H1 (cell line): ENCODE data around the gene SHISAL1. TPM values are rescaled to one million over a fixed set of nuclear protein-coding genes. Genes with fewer than 3 reads are reported as not detected.

Experiments
- CTCF ChIA-PET: fragments of 300-600 bp; sonication (Branson Sonifier 250); formaldehyde crosslinking; loops from one replicate; lab custom pipeline; 2021; ENCODE audit not compliant: partially characterized antibody; lab: Charles Lee
- POLR2A ChIA-PET: fragments of 300-600 bp; sonication (Branson Sonifier 250); formaldehyde crosslinking; loops from one replicate; lab custom pipeline; 2021; ENCODE audit warnings: inconsistent platforms; ENCODE audit not compliant: partially characterized antibody; lab: Charles Lee
- DNase-seq, 2 experiments: peaks; one replicate each; pipeline versions ENCODE4 v3.0.0 to v3.0.0-alpha.2; 2010 to 2022; ENCODE audit warnings: low spot score in 2 of 2, low read depth in 1 of 2, mixed read lengths in 1 of 2
- FAIRE-seq: peaks from 2 replicates; lab custom pipeline; 2011; peaks lifted over from hg19 to GRCh38; lab: Jason Lieb, UNC
- H2AFZ ChIP-seq: 2 replicates; pipeline ENCODE4 v1.8.1; 2012; ENCODE audit warnings: low read length, inconsistent platforms
- H2AK5ac ChIP-seq: 2 replicates; pipeline ENCODE4 v1.6.1; 2013; ENCODE audit warnings: low read depth, low read length
- H2BK120ac ChIP-seq: replicated peaks from 2 replicates; pipeline ENCODE3; 2013; ENCODE audit warnings: low read depth, low read length, inconsistent platforms
- H2BK12ac ChIP-seq: 2 replicates; pipeline ENCODE4 v1.6.1; 2013; ENCODE audit warnings: low read depth, low read length
- H2BK15ac ChIP-seq: 2 replicates; pipeline ENCODE4 v1.6.1; 2013; ENCODE audit warnings: low read length
- H2BK20ac ChIP-seq: 2 replicates; pipeline ENCODE4 v1.6.1; 2013; ENCODE audit warnings: low read length
- H2BK5ac ChIP-seq: 2 replicates; pipeline ENCODE4 v1.6.1; 2013; ENCODE audit warnings: low read depth, low read length
- H3K14ac ChIP-seq: 2 replicates; pipeline ENCODE4 v1.6.1; 2013; ENCODE audit warnings: inconsistent platforms; ENCODE audit not compliant: insufficient read length
- H3K18ac ChIP-seq: 2 replicates; pipeline ENCODE4 v1.6.1; 2013; ENCODE audit warnings: low read length; ENCODE audit errors: extremely low read depth
- H3K23ac ChIP-seq: 2 replicates; pipeline ENCODE4 v1.6.1; 2013; ENCODE audit warnings: inconsistent platforms; ENCODE audit not compliant: insufficient read length
- H3K23me2 ChIP-seq: 2 replicates; pipeline ENCODE4 v1.6.1; 2013; ENCODE audit warnings: low read depth, low read length
- H3K27ac ChIP-seq: 2 replicates; pipeline ENCODE4 v1.6.1; 2011; ENCODE audit warnings: low read depth, low read length, inconsistent platforms
- H3K27me3 ChIP-seq, 4 experiments: replicated peaks in 1 of 4; 1 replicate in 1 of 4; 2 replicates in 3 of 4; pipeline versions ENCODE4 v1.6.1 to v1.8.1; 2011 to 2013; ENCODE audit warnings: low read length in 3 of 4, mild to moderate bottlenecking in 3 of 4, inconsistent platforms in 2 of 4, mixed read lengths in 2 of 4, moderate library complexity in 1 of 4; ENCODE audit not compliant: control insufficient read depth in 3 of 4, insufficient read depth in 3 of 4; ENCODE audit errors: extremely low read depth in 1 of 4
- H3K36me3 ChIP-seq, 4 experiments: 2 replicates each; pipeline versions ENCODE4 v1.6.1 to v1.8.1; 2011 to 2013; ENCODE audit warnings: mild to moderate bottlenecking in 4 of 4, low read length in 3 of 4, moderate library complexity in 2 of 4, control low read depth in 1 of 4, inconsistent platforms in 1 of 4; ENCODE audit not compliant: insufficient read depth in 4 of 4, control insufficient read depth in 2 of 4
- H3K4ac ChIP-seq: replicated peaks from 2 replicates; pipeline ENCODE3; 2013; ENCODE audit warnings: low read length, low read depth, mixed read lengths, inconsistent platforms; ENCODE audit not compliant: insufficient read length
- H3K4me1 ChIP-seq, 4 experiments: replicated peaks in 1 of 4; 1 replicate in 1 of 4; 2 replicates in 3 of 4; pipeline versions ENCODE4 v1.6.1 to v1.8.1; 2011 to 2013; ENCODE audit warnings: low read length in 3 of 4, inconsistent platforms in 2 of 4, mixed read lengths in 1 of 4; ENCODE audit not compliant: insufficient read depth in 4 of 4, control insufficient read depth in 3 of 4
- H3K4me2 ChIP-seq, 2 experiments: 2 replicates each; pipeline versions ENCODE4 v1.6.1 to v1.8.1; 2011 to 2013; ENCODE audit warnings: low read depth in 2 of 2, low read length in 2 of 2, control low read depth in 1 of 2, inconsistent platforms in 1 of 2, mild to moderate bottlenecking in 1 of 2; ENCODE audit not compliant: insufficient read depth in 1 of 2
- H3K4me3 ChIP-seq, 4 experiments: fragments of 200-600, 300-600 bp in 1 of 4; sonication (generic), shearing (Covaris generic), sonication (Bioruptor Twin) in 1 of 4; 2 replicates each; pipeline versions ENCODE4 v1.5.1 to v1.8.1; 2011 to 2016; ENCODE audit warnings: low read length in 4 of 4, low read depth in 3 of 4, control low read depth in 2 of 4, inconsistent platforms in 2 of 4, mild to moderate bottlenecking in 2 of 4, mixed read lengths in 1 of 4, moderate library complexity in 1 of 4; ENCODE audit not compliant: insufficient read depth in 2 of 4; ENCODE audit errors: extremely low read depth in 1 of 4
- H3K56ac ChIP-seq: replicated peaks from 2 replicates; pipeline ENCODE3; 2013; ENCODE audit warnings: low read depth, mild to moderate bottlenecking, mixed read lengths, low read length, inconsistent platforms; ENCODE audit not compliant: insufficient read length
- H3K79me1 ChIP-seq: 2 replicates; pipeline ENCODE4 v1.6.1; 2013; ENCODE audit warnings: low read depth, low read length, control low read depth
- H3K79me2 ChIP-seq, 2 experiments: 2 replicates each; pipeline versions ENCODE4 v1.6.1 to v1.8.1; 2012 to 2013; ENCODE audit warnings: low read length in 2 of 2, mild to moderate bottlenecking in 2 of 2, inconsistent platforms in 1 of 2; ENCODE audit not compliant: insufficient read depth in 2 of 2, control insufficient read depth in 1 of 2
- H3K9ac ChIP-seq, 4 experiments: replicated peaks in 1 of 4; 1 replicate in 1 of 4; 2 replicates in 3 of 4; pipeline versions ENCODE4 v1.6.1 to v1.8.1; 2011 to 2013; ENCODE audit warnings: low read depth in 3 of 4, low read length in 3 of 4, control low read depth in 2 of 4, mild to moderate bottlenecking in 2 of 4, moderate library complexity in 2 of 4, inconsistent platforms in 1 of 4; ENCODE audit errors: extremely low read depth in 1 of 4
- H3K9me3 ChIP-seq, 2 experiments: 2 replicates each; pipeline versions ENCODE4 v1.6.1 to v1.8.1; 2012 to 2013; ENCODE audit warnings: mild to moderate bottlenecking in 2 of 2, moderate library complexity in 2 of 2, control low read depth in 1 of 2, inconsistent platforms in 1 of 2, low read depth in 1 of 2, low read length in 1 of 2, mixed read lengths in 1 of 2; ENCODE audit not compliant: insufficient read depth in 2 of 2
- H4K20me1 ChIP-seq, 2 experiments: replicated peaks in 1 of 2; 2 replicates each; pipeline versions ENCODE3 to v1.8.1; 2011 to 2013; ENCODE audit warnings: inconsistent platforms in 2 of 2, low read length in 2 of 2, mild to moderate bottlenecking in 1 of 2; ENCODE audit not compliant: insufficient read depth in 2 of 2, control insufficient read depth in 1 of 2
- H4K5ac ChIP-seq: 2 replicates; pipeline ENCODE4 v1.6.1; 2013; ENCODE audit warnings: low read length, low read depth, mixed read lengths, inconsistent platforms; ENCODE audit not compliant: insufficient read length
- H4K8ac ChIP-seq: 2 replicates; pipeline ENCODE4 v1.8.0; 2013; ENCODE audit warnings: mild to moderate bottlenecking, moderate library complexity, low read length, inconsistent platforms; ENCODE audit not compliant: insufficient read depth; ENCODE audit errors: extremely low read depth
- H4K91ac ChIP-seq: replicated peaks from 2 replicates; pipeline ENCODE3; 2013; ENCODE audit warnings: low read length, mixed read lengths, inconsistent platforms; ENCODE audit not compliant: insufficient read length
- EP300 ChIP-seq, 2 experiments: IDR thresholded peaks; 1 replicate in 1 of 2; 2 replicates in 1 of 2; pipeline ENCODE4 v1.6.1; 2011 to 2012; ENCODE audit warnings: low read depth in 2 of 2, low read length in 2 of 2, mild to moderate bottlenecking in 2 of 2, borderline replicate concordance in 1 of 2, inconsistent platforms in 1 of 2, moderate library complexity in 1 of 2
- KDM5A ChIP-seq: fragments of 200-600 bp; IDR thresholded peaks from 2 replicates; pipeline ENCODE4 v1.7.1; 2012; ENCODE audit warnings: mild to moderate bottlenecking, low read length, inconsistent platforms, mixed read lengths
- TAF1 ChIP-seq: IDR thresholded peaks from 2 replicates; pipeline ENCODE4 v1.6.1; 2011; ENCODE audit warnings: mild to moderate bottlenecking, low read depth, low read length
- WGBS, 2 experiments: shearing (Covaris generic) in 1 of 2; methylation state at CpG; one replicate each; pipeline versions ENCODE4 v1.1.6 to v1.1.7; 2013 to 2015; ENCODE audit warnings: low lambda C conversion rate in 2 of 2, mixed read lengths in 2 of 2, inconsistent platforms in 1 of 2, low coverage in 1 of 2, missing lambda C conversion rate in 1 of 2; ENCODE audit not compliant: insufficient replicate concordance in 2 of 2, insufficient coverage in 1 of 2, insufficient read length in 1 of 2; ENCODE audit errors: extremely low coverage in 1 of 2, missing lambda C conversion rate in 1 of 2; 5-methylcytosine and 5-hydroxymethylcytosine counted together
- polyA plus RNA-seq, 7 experiments: library from polyadenylated mRNA; depleted of rRNA in 3 of 7; stranded (reverse) in 5 of 7; unstranded in 2 of 7; fragments of >200 nt in 5 of 7; fragments of 200-250 nt in 2 of 7; gene quantifications; 1 replicate in 5 of 7; 2 replicates in 1 of 7; 4 replicates in 1 of 7; pipeline versions ENCODE4 v1.2.1 to v1.2.3, GENCODE V29; 2011 to 2013; ENCODE audit warnings: missing spikeins in 2 of 7, mixed read lengths in 2 of 7
- total RNA-seq: library from RNA; stranded (reverse); fragmentation: NEBNext Ultra II Directional; extraction: Animal tissue kit (Norgen Biotek cat#: 25700); gene quantifications from 2 replicates; pipeline ENCODE4 v1.2.1, GENCODE V29; 2021

SHISAL1 gene
- total and polyA plus RNA-seq, 2 of the 8 experiments (the other 6 are each of a cell fraction or from before 2014, with no cell fraction given): 3.7 to 5.8 TPM

DNA sequence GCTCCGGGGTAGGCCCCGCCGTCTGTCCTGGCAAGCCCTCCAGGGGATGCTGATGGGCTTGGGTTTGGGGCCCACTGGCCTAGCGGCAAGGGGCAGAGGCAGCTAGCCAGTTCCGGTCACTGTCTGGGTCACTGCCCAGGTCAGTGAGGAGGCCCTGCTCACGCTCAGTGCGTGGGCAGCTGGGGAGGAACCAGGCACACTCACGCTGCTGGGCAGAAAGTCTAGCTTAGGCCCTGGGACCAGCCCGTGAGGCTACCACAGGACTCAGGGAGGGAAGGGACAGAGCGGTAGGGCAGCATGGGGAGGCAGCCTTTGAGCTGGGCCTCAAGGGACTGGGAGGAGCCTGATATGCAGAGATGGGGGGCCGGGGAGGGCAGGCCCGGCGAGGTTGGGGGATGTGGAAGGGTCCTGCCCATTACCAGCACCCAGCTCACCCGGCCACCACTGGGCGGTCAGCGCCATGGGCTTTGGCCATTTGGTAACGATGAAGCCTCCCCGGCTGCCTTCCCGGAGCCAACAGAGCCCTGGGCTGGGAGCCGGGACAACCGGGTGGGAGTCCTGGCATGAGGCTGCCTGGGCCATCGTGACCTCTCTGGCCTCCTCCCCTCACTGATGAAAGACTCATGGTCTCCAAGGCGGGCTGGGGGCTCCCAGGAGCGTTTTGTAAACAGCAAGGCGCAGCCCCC, 14.2 kb downstream of the SHISAL1 start:
- H3K56ac ChIP-seq: no peak overlapping the region
- no peak overlapping the region for H2AK5ac ChIP-seq
- H3K27me3 ChIP-seq: no peaks in the 10 kb centered on the region; a peak in 1 of 7 replicates
- H4K91ac ChIP-seq: peak overlapping the region; percentile 8
- no peak for TF ChIP-seq KDM5A
- TF ChIP-seq EP300 (IDR thresholded peaks at IDR 0.05; ENCODE audit: borderline replicate concordance in 1 of 2, low read depth in 2 of 2, low read length in 2 of 2): no peak
- no peak for TF ChIP-seq TAF1
- peak overlapping the region; percentile 44 for H3K4ac ChIP-seq
- WGBS, 2 experiments: 78% methylated on average over 25 of the region's 25 CpGs; no CpG with 5 or more reads in 1 of the 2 experiments
- ChIA-PET CTCF (interaction anchor here (0.7 to 1.7 kb wide), 7 partner anchors 9 to 191 kb away, joined by 3 to 4 read pairs (median 4); no protein-coding TSS in a partner anchor), POLR2A (interaction anchor here (1.1 to 1.2 kb wide), 2 partner anchors 14 to 151 kb away, joined by 3 to 4 read pairs; no protein-coding TSS in a partner anchor)
- H3K27ac ChIP-seq: 0 out of 2 replicates have a peak overlapping the region, but pooled peaks have one; percentile 7
- H3K9me3 ChIP-seq: peaks cover 2 to 4% of the 10 kb centered on the region in 2 experiments; a peak in 1 of 4 replicates
- H4K8ac ChIP-seq: 0 out of 2 replicates have a peak overlapping the region, but pooled peaks have one; percentile 71
- H3K23ac ChIP-seq: no peak overlapping the region
- no peak overlapping the region for H3K4me2 ChIP-seq
- H2BK15ac ChIP-seq: peak overlapping the region; percentile 97; the same call in 1 of the 2 replicates
- H3K4me1 ChIP-seq: peaks cover 0 to 8% (median 1%) of the 10 kb centered on the region in 4 experiments; a peak in 2 of 7 replicates
- no peaks in the 10 kb centered on the region for H4K20me1 ChIP-seq
- H2BK20ac ChIP-seq: no peak overlapping the region
- no peak overlapping the region for H3K9ac ChIP-seq
- H2BK12ac ChIP-seq: peak overlapping the region; percentile 60; the same call in 1 of the 2 replicates
- H2AFZ ChIP-seq: no peak overlapping the region; the same call in 1 of the 2 replicates
- H3K79me1 ChIP-seq: no peaks in the 10 kb centered on the region
- H3K79me2 ChIP-seq: no peaks in the 10 kb centered on the region
- no peak for DNase-seq
- H3K23me2 ChIP-seq: no peaks in the 10 kb centered on the region
- peak overlapping the region; percentile 66; the same call in 1 of the 2 replicates for H2BK5ac ChIP-seq
- H4K5ac ChIP-seq: peak overlapping the region; percentile 37
- H3K36me3 ChIP-seq: no peaks in the 10 kb centered on the region; a peak in 1 of 8 replicates
- peak overlapping the region; percentile 60; the same call in 1 of the 2 replicates for H3K18ac ChIP-seq
- FAIRE-seq: no peak
- no peak overlapping the region for H3K4me3 ChIP-seq
- H2BK120ac ChIP-seq: no peak overlapping the region
- H3K14ac ChIP-seq: no peak overlapping the region
